Measurements from ENCODE around the gene TLE4. TPM values are rescaled to one million over a fixed set of nuclear protein-coding genes. Genes with fewer than 3 reads are reported as not detected.

Gene TLE4
- total RNA-seq, 2 donors from 2014 or later = 17.9 to 54.7 TPM

- WGBS, 2 donors = 87 to 89% methylated on average over 5 of the region's 5 CpGs
- TF ChIP-seq POLR2A (IDR thresholded peaks at IDR 0.05) (no peak), CTCF (IDR thresholded peaks at IDR 0.05) (no peak)
- Histone ChIP-seq H3K36me3 (replicated peaks in 1 of 2; ENCODE audit: insufficient read depth in 1 of 2, low read depth in 2 of 2) (no peaks in the 10 kb centered on the region), H3K27me3 (no peaks in the 10 kb centered on the region), H3K4me3 (no peak overlapping the region), H3K9me3 (no peaks in the 10 kb centered on the region), H3K27ac (no peak overlapping the region), H3K4me1 (no peaks in the 10 kb centered on the region)
- ATAC-seq = no peak
- intact Hi-C loops (cut with DNase I) = no loop called here
- no peak for DNase-seq
Measured at GRCh38 chr9:79656169-79656568, 84.4 kb downstream of the TLE4 start.

- ATAC-seq (no peak), DNase-seq (no peak)
- Histone ChIP-seq H3K27ac (no peak overlapping the region), H3K27me3 (no peaks in the 10 kb centered on the region), H3K9me3 (no peaks in the 10 kb centered on the region), H3K36me3 (replicated peaks in 1 of 2; ENCODE audit: insufficient read depth in 1 of 2, low read depth in 2 of 2) (no peaks in the 10 kb centered on the region), H3K4me1 (no peaks in the 10 kb centered on the region), H3K4me3 (no peak overlapping the region)
- intact Hi-C loops (cut with DNase I) = no loop called here
- 88 to 91% methylated on average over 2 of the region's 2 CpGs for WGBS, 2 donors
- no peak for TF ChIP-seq CTCF (IDR thresholded peaks at IDR 0.05)
- no peak for TF ChIP-seq POLR2A (IDR thresholded peaks at IDR 0.05)
Measured at GRCh38 chr9:79657891-79658290, 86.1 kb downstream of the TLE4 start.

GRCh38 chr9:79658926-79659325 is 87.2 kb downstream of the TLE4 start:
- intact Hi-C loops (cut with DNase I) = no loop called here
- ATAC-seq (no peak), DNase-seq (no peak)
- 96 to 98% methylated on average over 3 of the region's 3 CpGs for WGBS, 2 donors
- no peaks in the 10 kb centered on the region for H3K9me3 ChIP-seq
- H3K27ac ChIP-seq = no peak overlapping the region
- H3K27me3 ChIP-seq = no peaks in the 10 kb centered on the region
- H3K4me3 ChIP-seq = no peak overlapping the region
- no peak for TF ChIP-seq CTCF (IDR thresholded peaks at IDR 0.05)
- TF ChIP-seq POLR2A (IDR thresholded peaks at IDR 0.05) = no peak
- H3K4me1 ChIP-seq = no peaks in the 10 kb centered on the region
- H3K36me3 ChIP-seq (replicated peaks in 1 of 2; ENCODE audit: insufficient read depth in 1 of 2, low read depth in 2 of 2) = no peaks in the 10 kb centered on the region

- Histone ChIP-seq H3K27ac (no peak overlapping the region), H3K4me3 (no peak overlapping the region), H3K4me1 (no peaks in the 10 kb centered on the region), H3K27me3 (no peaks in the 10 kb centered on the region), H3K9me3 (no peaks in the 10 kb centered on the region), H3K36me3 (replicated peaks in 1 of 2; ENCODE audit: insufficient read depth in 1 of 2, low read depth in 2 of 2) (no peaks in the 10 kb centered on the region)
- DNase-seq = no peak
- no peak for ATAC-seq
- TF ChIP-seq CTCF (IDR thresholded peaks at IDR 0.05) = no peak
- no peak for TF ChIP-seq POLR2A (IDR thresholded peaks at IDR 0.05)
- WGBS, 2 donors = 82 to 92% methylated on average over 7 of the region's 7 CpGs
- intact Hi-C loops (cut with DNase I) = no loop called here
Measured at GRCh38 chr9:79660615-79661014, 88.8 kb downstream of the TLE4 start.

GRCh38 chr9:79661279-79661678 is 89.5 kb downstream of the TLE4 start:
- Histone ChIP-seq H3K27me3 (no peaks in the 10 kb centered on the region), H3K4me3 (no peak overlapping the region), H3K9me3 (no peaks in the 10 kb centered on the region), H3K36me3 (replicated peaks in 1 of 2; ENCODE audit: insufficient read depth in 1 of 2, low read depth in 2 of 2) (no peaks in the 10 kb centered on the region), H3K27ac (no peak overlapping the region), H3K4me1 (no peaks in the 10 kb centered on the region)
- ATAC-seq (no peak), DNase-seq (no peak)
- intact Hi-C loops (cut with DNase I) = no loop called here
- 98 to 100% methylated on average over 2 of the region's 2 CpGs for WGBS, 2 donors
- no peak for TF ChIP-seq CTCF (IDR thresholded peaks at IDR 0.05)
- no peak for TF ChIP-seq POLR2A (IDR thresholded peaks at IDR 0.05)
